ENCODE measurements around the gene MACROD2.

Gene MACROD2

GRCh38 chr20:15031546-15032351, 1036.4 kb downstream of the MACROD2 start:
- no peak for DNase-seq

DNA sequence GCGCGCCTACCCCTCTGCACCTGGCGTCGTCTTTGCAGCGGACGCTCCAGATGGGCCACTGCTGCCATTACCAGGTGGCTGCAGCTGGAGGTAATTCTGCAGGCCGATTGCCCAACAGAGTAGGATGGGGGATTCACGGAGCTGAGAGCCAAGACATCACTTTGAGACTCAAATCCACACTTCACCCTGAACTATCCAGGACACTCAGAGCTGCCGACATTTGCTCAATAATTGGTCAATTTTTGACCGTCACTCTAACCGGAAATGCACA, 1037.0 kb downstream of the MACROD2 start:
- no peak for DNase-seq

- no peak for DNase-seq
These were observed 1038.0 kb downstream of the MACROD2 start for GRCh38 chr20:15033269-15033668.

DNA sequence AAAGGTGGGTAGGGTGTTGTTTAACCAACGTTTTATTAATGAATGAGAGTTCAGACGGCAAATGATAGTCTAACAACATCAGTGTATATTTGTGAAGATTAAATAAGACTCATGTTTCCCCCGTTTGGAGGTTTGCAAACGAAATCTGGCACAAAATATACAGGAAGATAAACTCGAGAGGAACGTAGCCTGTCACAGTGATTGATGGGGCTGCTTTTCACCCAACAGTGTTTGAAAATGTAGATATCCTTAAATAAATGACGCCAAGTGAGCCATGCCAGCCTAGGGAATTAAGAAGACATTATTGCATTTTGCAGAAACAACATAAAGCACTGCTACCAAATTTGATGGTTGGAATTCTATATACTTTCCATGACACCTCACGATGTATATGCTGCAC, 1038.6 kb downstream of the MACROD2 start:
- no peak for DNase-seq

DNA sequence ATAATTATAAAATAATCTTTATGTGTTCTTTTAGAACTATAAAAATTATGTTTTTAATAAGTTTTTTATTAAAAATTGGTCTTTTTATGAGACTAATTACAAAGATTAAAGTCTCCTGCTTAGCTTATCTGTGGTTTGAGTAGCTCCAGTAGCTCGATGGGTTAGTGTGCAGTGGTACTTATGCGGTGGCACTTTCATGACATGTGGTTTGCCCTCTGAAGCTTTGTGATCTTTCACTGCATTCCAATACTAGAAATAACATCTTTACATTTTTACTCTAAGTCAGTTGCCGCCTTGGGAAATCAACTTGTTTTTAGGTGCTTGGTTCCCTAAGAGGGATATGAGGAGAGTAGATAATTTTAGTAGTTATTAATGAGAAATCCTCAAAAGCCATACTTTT, 1041.6 kb downstream of the MACROD2 start:
- no peak for DNase-seq

DNA sequence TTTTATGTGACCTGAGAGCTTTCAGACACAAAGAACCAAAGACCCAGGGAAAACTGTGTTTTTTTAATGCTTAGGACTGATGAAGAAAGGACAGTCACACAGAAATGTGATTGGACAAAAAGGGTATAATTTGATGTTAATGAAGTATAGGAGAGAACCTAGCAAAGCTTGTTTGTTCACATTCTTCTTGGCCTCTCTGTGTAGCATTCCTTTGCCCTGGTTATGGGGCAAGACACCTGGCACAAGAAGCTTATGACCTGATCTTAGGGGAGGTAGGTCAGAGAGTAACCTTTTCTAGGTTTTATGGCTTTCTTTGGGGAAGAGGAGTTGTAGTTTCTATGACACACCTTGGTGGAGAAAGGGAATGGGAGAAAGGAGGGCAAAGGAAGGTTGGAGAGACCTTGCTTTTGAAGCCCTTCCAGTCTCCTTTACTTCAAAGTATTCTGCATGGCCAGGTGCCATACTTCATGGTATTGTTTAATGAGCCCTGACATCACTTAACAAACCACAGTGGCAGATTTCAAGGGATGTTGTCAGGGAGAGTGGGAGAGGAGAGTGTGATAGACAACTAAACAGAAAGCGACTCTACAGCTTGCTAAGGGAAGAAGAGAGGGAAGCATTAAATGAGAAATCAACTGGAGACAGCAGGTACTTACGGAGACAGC, 1043.9 kb downstream of the MACROD2 start:
- DNase-seq: no peak

GRCh38 chr20:15042723-15043122, 1047.4 kb downstream of the MACROD2 start:
- DNase-seq: no peak

- no peak for DNase-seq
These were observed 1049.9 kb downstream of the MACROD2 start for GRCh38 chr20:15045246-15045645.

DNA sequence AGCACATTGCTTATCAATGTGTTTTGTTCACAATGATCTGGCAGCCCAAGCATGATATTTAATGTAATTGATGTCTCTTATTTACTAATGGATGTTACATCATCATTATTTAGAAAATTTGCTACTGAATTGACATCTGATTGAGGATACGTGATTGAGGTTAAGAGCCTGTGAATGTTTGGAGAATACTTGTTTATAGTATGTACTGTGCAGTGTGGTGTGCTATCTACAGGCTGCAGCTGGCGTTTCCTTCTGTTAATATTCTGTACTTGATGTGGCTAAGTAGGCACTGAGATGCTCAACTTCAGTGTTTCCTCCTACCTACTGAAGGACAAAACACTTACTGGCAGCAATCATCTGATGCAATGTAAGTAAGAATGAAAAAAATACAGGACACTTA, 1051.7 kb downstream of the MACROD2 start:
- DNase-seq: no peak

GRCh38 chr20:15047601-15048000, 1052.3 kb downstream of the MACROD2 start:
- no peak for DNase-seq

DNA sequence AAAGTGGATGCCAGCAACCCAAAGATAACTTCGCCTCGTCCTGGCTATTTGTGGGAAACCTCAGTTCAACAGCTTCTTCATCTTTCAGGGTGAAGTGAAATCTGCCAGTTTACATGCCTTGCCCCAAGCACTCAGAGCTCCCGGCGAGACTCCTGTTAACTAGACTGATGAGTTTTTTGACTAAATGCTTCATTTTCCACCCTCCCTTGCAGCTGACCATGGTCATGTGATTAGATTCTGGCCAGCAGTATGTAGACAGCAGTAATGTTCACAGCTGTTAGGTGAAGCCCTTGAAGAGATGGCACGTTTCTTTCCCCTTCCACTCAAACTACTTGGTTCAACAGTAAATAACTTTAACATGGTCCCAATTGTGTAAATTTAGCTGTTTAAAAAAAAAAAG, 1060.9 kb downstream of the MACROD2 start:
- no peak for DNase-seq

DNA sequence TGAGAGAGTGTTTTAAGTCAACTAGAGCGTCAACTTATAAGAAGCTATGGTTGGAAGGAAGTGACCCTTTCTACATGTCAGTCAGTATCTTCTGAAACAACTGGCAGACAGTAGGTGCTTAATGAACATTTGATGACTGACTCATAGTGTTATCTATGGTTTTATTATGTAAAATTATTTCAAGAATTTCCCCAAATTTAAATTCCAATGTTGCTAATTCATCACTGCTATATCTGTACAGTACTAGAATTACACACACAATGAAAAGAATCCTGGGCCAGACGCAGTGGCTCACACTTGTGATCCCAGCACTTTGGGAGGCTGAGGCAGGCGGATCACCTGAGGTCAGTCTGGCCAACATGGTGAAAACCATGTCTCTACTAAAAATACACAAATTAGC, 1063.5 kb downstream of the MACROD2 start:
- DNase-seq: no peak

GRCh38 chr20:15059438-15059837, 1064.1 kb downstream of the MACROD2 start:
- no peak for DNase-seq

GRCh38 chr20:15060265-15061060, 1065.1 kb downstream of the MACROD2 start:
- no peak for DNase-seq

- no peak for DNase-seq
These were observed 1065.7 kb downstream of the MACROD2 start for GRCh38 chr20:15061061-15061430.

DNA sequence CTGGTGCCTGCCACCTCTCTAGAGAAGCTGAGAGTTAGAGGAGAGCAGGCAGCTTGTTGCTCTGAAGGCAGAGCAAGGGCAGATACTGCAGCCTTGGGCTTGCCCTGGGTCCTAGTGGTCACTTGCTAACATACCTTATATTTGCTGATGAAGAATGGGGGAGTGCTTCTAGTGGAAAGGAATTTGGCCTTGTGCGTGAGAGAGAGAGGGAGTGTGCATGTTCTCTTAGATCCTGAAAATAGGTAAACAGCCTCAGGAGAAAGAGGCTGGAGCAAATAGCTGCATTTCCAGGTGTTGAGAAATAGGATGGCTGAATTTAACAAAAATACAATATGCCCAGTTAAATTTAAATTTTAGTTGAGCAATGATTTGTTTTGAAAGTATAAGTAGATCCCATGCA, 1066.6 kb downstream of the MACROD2 start:
- no peak for DNase-seq

DNA sequence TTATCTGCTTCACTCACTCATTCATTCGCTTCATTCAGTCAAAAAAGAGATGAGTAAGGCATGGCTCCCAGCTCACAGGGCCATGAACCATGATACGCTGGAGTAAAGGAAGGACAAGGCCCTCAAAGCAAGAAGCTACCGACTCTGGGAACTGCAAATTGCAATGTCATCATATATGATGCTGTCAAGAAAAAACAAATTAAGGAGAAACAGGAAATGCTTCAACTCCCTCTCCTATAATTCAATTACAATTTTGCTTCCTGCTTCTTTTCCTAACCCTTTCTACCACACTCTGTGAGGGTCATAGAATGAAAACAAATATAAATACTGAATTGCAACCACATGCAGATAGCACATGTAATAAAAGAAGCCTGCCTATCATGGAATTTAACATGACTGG, 1067.8 kb downstream of the MACROD2 start:
- DNase-seq: no peak

- no peak for DNase-seq
These were observed 1069.4 kb downstream of the MACROD2 start for GRCh38 chr20:15064741-15065140.

DNA sequence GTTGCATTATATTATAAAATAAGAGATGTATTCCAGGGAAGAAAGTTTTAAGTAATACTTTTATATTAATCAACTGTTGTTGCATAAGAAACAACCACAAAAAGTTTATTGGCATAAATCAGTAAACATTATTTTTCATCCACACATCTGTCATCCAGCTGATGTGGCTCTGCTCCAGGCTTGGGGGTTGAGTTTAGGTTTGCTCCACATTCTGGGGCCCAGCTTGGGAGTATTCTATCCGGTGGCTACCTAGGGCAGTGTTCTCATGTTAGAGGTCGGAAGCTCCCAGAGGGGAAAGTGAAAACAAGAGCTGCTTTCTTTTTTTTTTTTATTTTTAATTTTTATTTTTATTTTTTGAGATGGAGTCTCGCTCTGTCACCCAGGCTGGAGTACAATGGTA, 1070.5 kb downstream of the MACROD2 start:
- no peak for DNase-seq

GRCh38 chr20:15068486-15068885, 1073.2 kb downstream of the MACROD2 start:
- DNase-seq: no peak

GRCh38 chr20:15069355-15069754, 1074.0 kb downstream of the MACROD2 start:
- DNase-seq: no peak

- DNase-seq: no peak
These were observed 1075.9 kb downstream of the MACROD2 start for GRCh38 chr20:15071085-15071808.

GRCh38 chr20:15072316-15072715, 1077.0 kb downstream of the MACROD2 start:
- DNase-seq: no peak
